HL-60 (cell line): Measurements from ENCODE around the gene FCRL6.

ENCODE experiments used
- GABPA ChIP-seq: IDR thresholded peaks from 2 replicates; pipeline ENCODE4 v1.6.1; 2012; ENCODE audit warnings: low read depth
- POLR2AphosphoS5 ChIP-seq: IDR thresholded peaks from 2 replicates; pipeline ENCODE4 v1.6.1; 2012; ENCODE audit warnings: low read depth
- TF ChIP-seq, protein P1 (sequence below): IDR thresholded peaks from one replicate; pipeline ENCODE4 v1.5.1; 2011; ENCODE audit warnings: low read length, control low read depth, inconsistent platforms; ENCODE audit not compliant: insufficient read depth
- TF ChIP-seq, protein P2 (sequence below): IDR thresholded peaks from 2 replicates; pipeline ENCODE4 v1.6.1; 2012; ENCODE audit warnings: low read depth; ENCODE audit not compliant: insufficient replicate concordance

GRCh38 chr1:159864262-159864661 lies 62.1 kb downstream of the FCRL6 start:
- TF ChIP-seq, protein P1, sequence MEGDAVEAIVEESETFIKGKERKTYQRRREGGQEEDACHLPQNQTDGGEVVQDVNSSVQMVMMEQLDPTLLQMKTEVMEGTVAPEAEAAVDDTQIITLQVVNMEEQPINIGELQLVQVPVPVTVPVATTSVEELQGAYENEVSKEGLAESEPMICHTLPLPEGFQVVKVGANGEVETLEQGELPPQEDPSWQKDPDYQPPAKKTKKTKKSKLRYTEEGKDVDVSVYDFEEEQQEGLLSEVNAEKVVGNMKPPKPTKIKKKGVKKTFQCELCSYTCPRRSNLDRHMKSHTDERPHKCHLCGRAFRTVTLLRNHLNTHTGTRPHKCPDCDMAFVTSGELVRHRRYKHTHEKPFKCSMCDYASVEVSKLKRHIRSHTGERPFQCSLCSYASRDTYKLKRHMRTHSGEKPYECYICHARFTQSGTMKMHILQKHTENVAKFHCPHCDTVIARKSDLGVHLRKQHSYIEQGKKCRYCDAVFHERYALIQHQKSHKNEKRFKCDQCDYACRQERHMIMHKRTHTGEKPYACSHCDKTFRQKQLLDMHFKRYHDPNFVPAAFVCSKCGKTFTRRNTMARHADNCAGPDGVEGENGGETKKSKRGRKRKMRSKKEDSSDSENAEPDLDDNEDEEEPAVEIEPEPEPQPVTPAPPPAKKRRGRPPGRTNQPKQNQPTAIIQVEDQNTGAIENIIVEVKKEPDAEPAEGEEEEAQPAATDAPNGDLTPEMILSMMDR: no peak
- TF ChIP-seq POLR2AphosphoS5 (no peak), GABPA (no peak)
- TF ChIP-seq, protein P2, sequence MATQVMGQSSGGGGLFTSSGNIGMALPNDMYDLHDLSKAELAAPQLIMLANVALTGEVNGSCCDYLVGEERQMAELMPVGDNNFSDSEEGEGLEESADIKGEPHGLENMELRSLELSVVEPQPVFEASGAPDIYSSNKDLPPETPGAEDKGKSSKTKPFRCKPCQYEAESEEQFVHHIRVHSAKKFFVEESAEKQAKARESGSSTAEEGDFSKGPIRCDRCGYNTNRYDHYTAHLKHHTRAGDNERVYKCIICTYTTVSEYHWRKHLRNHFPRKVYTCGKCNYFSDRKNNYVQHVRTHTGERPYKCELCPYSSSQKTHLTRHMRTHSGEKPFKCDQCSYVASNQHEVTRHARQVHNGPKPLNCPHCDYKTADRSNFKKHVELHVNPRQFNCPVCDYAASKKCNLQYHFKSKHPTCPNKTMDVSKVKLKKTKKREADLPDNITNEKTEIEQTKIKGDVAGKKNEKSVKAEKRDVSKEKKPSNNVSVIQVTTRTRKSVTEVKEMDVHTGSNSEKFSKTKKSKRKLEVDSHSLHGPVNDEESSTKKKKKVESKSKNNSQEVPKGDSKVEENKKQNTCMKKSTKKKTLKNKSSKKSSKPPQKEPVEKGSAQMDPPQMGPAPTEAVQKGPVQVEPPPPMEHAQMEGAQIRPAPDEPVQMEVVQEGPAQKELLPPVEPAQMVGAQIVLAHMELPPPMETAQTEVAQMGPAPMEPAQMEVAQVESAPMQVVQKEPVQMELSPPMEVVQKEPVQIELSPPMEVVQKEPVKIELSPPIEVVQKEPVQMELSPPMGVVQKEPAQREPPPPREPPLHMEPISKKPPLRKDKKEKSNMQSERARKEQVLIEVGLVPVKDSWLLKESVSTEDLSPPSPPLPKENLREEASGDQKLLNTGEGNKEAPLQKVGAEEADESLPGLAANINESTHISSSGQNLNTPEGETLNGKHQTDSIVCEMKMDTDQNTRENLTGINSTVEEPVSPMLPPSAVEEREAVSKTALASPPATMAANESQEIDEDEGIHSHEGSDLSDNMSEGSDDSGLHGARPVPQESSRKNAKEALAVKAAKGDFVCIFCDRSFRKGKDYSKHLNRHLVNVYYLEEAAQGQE: no peak
